ENCODE results near the gene ELFN2.

ELFN2 gene

GRCh38 chr22:37426706-37427134, 559 bp downstream of the ELFN2 start:
- no peak for DNase-seq

- DNase-seq: no peak
These were observed 1.2 kb downstream of the ELFN2 start for GRCh38 chr22:37425800-37426705.

GRCh38 chr22:37425369-37425768, 1.9 kb downstream of the ELFN2 start:
- DNase-seq: no peak

- no peak for DNase-seq
These were observed 4.0 kb downstream of the ELFN2 start for GRCh38 chr22:37423283-37423682.

- no peak for DNase-seq
These were observed 5.8 kb downstream of the ELFN2 start for GRCh38 chr22:37421468-37421877.

GRCh38 chr22:37420686-37421467, 6.4 kb downstream of the ELFN2 start:
- peak; percentile 26 for DNase-seq

- DNase-seq: peak; percentile 28
These were observed 7.2 kb downstream of the ELFN2 start for GRCh38 chr22:37419969-37420685.

- no peak for DNase-seq
These were observed 7.8 kb downstream of the ELFN2 start for GRCh38 chr22:37419370-37419968.

- DNase-seq: no peak
These were observed 8.5 kb downstream of the ELFN2 start for GRCh38 chr22:37418627-37419369.

- DNase-seq: no peak
These were observed 9.5 kb downstream of the ELFN2 start for GRCh38 chr22:37417677-37418348.

GRCh38 chr22:37417264-37417663, 10.0 kb downstream of the ELFN2 start:
- no peak for DNase-seq

GRCh38 chr22:37416827-37417226, 10.5 kb downstream of the ELFN2 start:
- peak; percentile 84 for DNase-seq

- DNase-seq: peak; percentile 23
These were observed 10.9 kb downstream of the ELFN2 start for GRCh38 chr22:37416389-37416788.

- DNase-seq: no peak
These were observed 12.1 kb downstream of the ELFN2 start for GRCh38 chr22:37415210-37415609.

- DNase-seq: no peak
These were observed 13.0 kb downstream of the ELFN2 start for GRCh38 chr22:37414288-37414687.

GRCh38 chr22:37413546-37413945, 13.7 kb downstream of the ELFN2 start:
- DNase-seq: no peak

GRCh38 chr22:37412495-37413250, 14.6 kb downstream of the ELFN2 start:
- DNase-seq: no peak

- no peak for DNase-seq
These were observed 15.6 kb downstream of the ELFN2 start for GRCh38 chr22:37411655-37412054.

- no peak for DNase-seq
These were observed 16.9 kb downstream of the ELFN2 start for GRCh38 chr22:37410174-37411055.
